Stimulated activated CD4-positive, alpha-beta T cell treated with anti-CD3 and anti-CD28 coated beads, Interleukin-15, amount 100 ng/mL, for 1 hour (primary cell): ENCODE data around the gene RAPGEF3.

Source experiments
- DNase-seq, 2 donors: peaks; one replicate each; pipeline ENCODE4 v3.0.0-alpha.2; 2020; ENCODE audit warnings: low read depth in 1 of 2, low spot score in 1 of 2

RAPGEF3 gene

GRCh38 chr12:47725091-47725772, 33.4 kb downstream of the RAPGEF3 start, which contains the start of gene ENDOU:
Gene ENDOU (minus strand): TSS chr12:47725490. CDS start chr12:47725413, 77 bp downstream.
- no peak for DNase-seq

- no peak for DNase-seq
These were observed 35.6 kb downstream of the RAPGEF3 start for GRCh38 chr12:47722941-47723631.

GRCh38 chr12:47722136-47722834, 36.4 kb downstream of the RAPGEF3 start:
- no peak for DNase-seq

GRCh38 chr12:47721431-47721973, 37.2 kb downstream of the RAPGEF3 start:
- no peak for DNase-seq

GRCh38 chr12:47718531-47718930, 40.1 kb downstream of the RAPGEF3 start:
- DNase-seq, result no peak

- DNase-seq, result peak in 1 of 2 donors; percentile 21
These were observed 41.1 kb downstream of the RAPGEF3 start for GRCh38 chr12:47717443-47718193.

GRCh38 chr12:47717046-47717442, 41.6 kb downstream of the RAPGEF3 start:
- no peak for DNase-seq

GRCh38 chr12:47715877-47716548, 42.7 kb downstream of the RAPGEF3 start:
- DNase-seq, result no peak

GRCh38 chr12:47715393-47715876, 43.2 kb downstream of the RAPGEF3 start:
- DNase-seq, result peak; percentile 52 to 53

- DNase-seq, result no peak
These were observed 43.8 kb downstream of the RAPGEF3 start for GRCh38 chr12:47714826-47715386.

GRCh38 chr12:47712171-47712570, 46.5 kb downstream of the RAPGEF3 start:
- no peak for DNase-seq

- DNase-seq, result no peak
These were observed 47.2 kb downstream of the RAPGEF3 start for GRCh38 chr12:47711448-47711847.

GRCh38 chr12:47710278-47710677, 48.4 kb downstream of the RAPGEF3 start:
- no peak for DNase-seq

GRCh38 chr12:47709671-47710070, 49.0 kb downstream of the RAPGEF3 start:
- no peak for DNase-seq

GRCh38 chr12:47709237-47709636, 49.4 kb downstream of the RAPGEF3 start:
- DNase-seq, result no peak

- no peak for DNase-seq
These were observed 50.7 kb downstream of the RAPGEF3 start for GRCh38 chr12:47707905-47708543.

GRCh38 chr12:47707355-47707754, 51.3 kb downstream of the RAPGEF3 start:
- DNase-seq, result no peak

- DNase-seq, result peak; percentile 94 to 98
These were observed 52.9 kb downstream of the RAPGEF3 start, which contains the start of gene RPAP3 for GRCh38 chr12:47705566-47706425. Gene RPAP3 (minus strand): TSS chr12:47706030. CDS start chr12:47702840, 3,190 bp downstream.

GRCh38 chr12:47705229-47705565, 53.5 kb downstream of the RAPGEF3 start:
- DNase-seq, result no peak
